HepG2 (cell line): ENCODE results near the gene SLC35B4. TPM values are rescaled to one million over a fixed set of nuclear protein-coding genes. Genes with fewer than 3 reads are reported as not detected.

Experiments
- ATAC-seq: fragments of 200-7000 bp; cut with Tn5 transposase; 3 replicates; pipeline ENCODE4 v1.9.1; 2020; ENCODE audit warnings: mild to moderate bottlenecking, moderate library complexity
- BruUV-seq: library from RNA; stranded (reverse); fragments of 400-500 nt; replicated peaks from 2 replicates; lab custom pipeline; 2021; lab: Mats Ljungman, UMichigan
- CTCF ChIA-PET: fragments of 300-600 bp; formaldehyde crosslinking; extraction: SDS; loops from one replicate; lab custom pipeline; 2021; ENCODE audit warnings: low total read pairs, inconsistent platforms, low intra/inter-chr PET ratio; lab: Yijun Ruan, JAX
- POLR2A ChIA-PET: fragments of 350-600 bp; sonication (Branson Sonifier 250); formaldehyde crosslinking; loops from one replicate; lab custom pipeline; 2020; ENCODE audit warnings: antibody characterized with exemption, inconsistent platforms; lab: Yijun Ruan, JAX
- DNase-seq: peaks from one replicate; pipeline ENCODE4 v3.0.0-alpha.2; 2015; ENCODE audit warnings: low spot score
- FAIRE-seq: peaks from 3 replicates; lab custom pipeline; 2011; peaks lifted over from hg19 to GRCh38; lab: Jason Lieb, UNC
- H2AFZ ChIP-seq: one replicate; pipeline ENCODE4 v1.6.1; 2011; ENCODE audit warnings: low read length, inconsistent platforms
- H3K27ac ChIP-seq: fragments of 300-600 bp; 3 replicates; pipeline ENCODE4 v1.8.0; 2011; ENCODE audit warnings: mixed run types, mild to moderate bottlenecking, mixed read lengths, low read length, inconsistent platforms; ENCODE audit not compliant: insufficient read depth; ENCODE audit errors: extremely low read length
- H3K27me3 ChIP-seq, 2 experiments: fragments of 200-600 bp in 1 of 2; 2 replicates in 1 of 2; 3 replicates in 1 of 2; pipeline versions ENCODE4 v1.6.0 to v1.8.0; 2011; ENCODE audit warnings: low read length in 2 of 2, mild to moderate bottlenecking in 2 of 2, moderate library complexity in 2 of 2, inconsistent platforms in 1 of 2; ENCODE audit not compliant: insufficient read depth in 2 of 2, control insufficient read depth in 1 of 2
- H3K36me3 ChIP-seq, 2 experiments: fragments of 200-600 bp in 1 of 2; replicated peaks in 1 of 2; 2 replicates in 1 of 2; 3 replicates in 1 of 2; pipeline versions ENCODE4 v1.5.1 to v1.8.0; 2011; ENCODE audit warnings: low read length in 2 of 2, inconsistent platforms in 1 of 2; ENCODE audit not compliant: insufficient read depth in 2 of 2, control insufficient read depth in 1 of 2
- H3K4me1 ChIP-seq: 2 replicates; pipeline ENCODE4 v1.5.1; 2012; ENCODE audit warnings: low read length, inconsistent platforms; ENCODE audit not compliant: insufficient read depth
- H3K4me2 ChIP-seq: 2 replicates; pipeline ENCODE4 v1.6.0; 2011; ENCODE audit warnings: low read depth, low read length, inconsistent platforms
- H3K4me3 ChIP-seq, 3 experiments: fragments of 200-600 bp in 1 of 3; sonication (generic), shearing (Covaris generic) in 1 of 3; replicated peaks in 1 of 3; 2 replicates each; pipeline ENCODE4 v1.5.1; 2011 to 2016; ENCODE audit warnings: low read length in 3 of 3, inconsistent platforms in 2 of 3, low read depth in 2 of 3, mild to moderate bottlenecking in 2 of 3, control low read depth in 1 of 3, mixed read lengths in 1 of 3; ENCODE audit not compliant: insufficient read depth in 1 of 3
- H3K79me2 ChIP-seq: one replicate; pipeline ENCODE4 v1.6.1; 2011; ENCODE audit warnings: low read length, inconsistent platforms; ENCODE audit not compliant: insufficient read depth
- H3K9ac ChIP-seq: 2 replicates; pipeline ENCODE4 v1.6.0; 2011; ENCODE audit warnings: mild to moderate bottlenecking, low read depth, low read length, inconsistent platforms; ENCODE audit not compliant: insufficient read depth
- H3K9me3 ChIP-seq: 2 replicates; pipeline ENCODE4 v1.5.1; 2012; ENCODE audit warnings: mild to moderate bottlenecking, low read length
- H4K20me1 ChIP-seq: 2 replicates; pipeline ENCODE4 v1.6.0; 2011; ENCODE audit warnings: inconsistent platforms, mild to moderate bottlenecking, low read length, moderate library complexity; ENCODE audit not compliant: insufficient read depth
- GLI4 ChIP-seq: sonication (generic); formaldehyde crosslinking; IDR thresholded peaks from 2 replicates; pipeline ENCODE4 v1.5.1; 2020; ENCODE audit warnings: missing genetic modification reagents, mild to moderate bottlenecking, moderate library complexity, borderline replicate concordance
- HES4 ChIP-seq: sonication (generic); formaldehyde crosslinking; IDR thresholded peaks from 2 replicates; pipeline ENCODE4 v1.9.0; 2021; ENCODE audit warnings: mild to moderate bottlenecking, missing genetic modification reagents, borderline replicate concordance
- IRX3 ChIP-seq: sonication (generic); formaldehyde crosslinking; IDR thresholded peaks from 2 replicates; pipeline ENCODE4 v1.8.1; 2023; ENCODE audit warnings: mild to moderate bottlenecking, low read depth, missing genetic modification reagents, borderline replicate concordance
- JUNB ChIP-seq: sonication (generic); formaldehyde crosslinking; IDR thresholded peaks from 2 replicates; pipeline ENCODE4 v1.8.0; 2022; ENCODE audit warnings: missing genetic modification reagents, mild to moderate bottlenecking, borderline replicate concordance
- KLF15 ChIP-seq: sonication (generic); formaldehyde crosslinking; IDR thresholded peaks from 2 replicates; pipeline ENCODE4 v1.8.1; 2023; ENCODE audit warnings: borderline replicate concordance, mild to moderate bottlenecking, inconsistent platforms, missing genetic modification reagents, mixed read lengths
- MAF1 ChIP-seq: sonication (generic); formaldehyde crosslinking; IDR thresholded peaks from 2 replicates; pipeline ENCODE4 v1.5.0; 2020; ENCODE audit warnings: missing genetic modification reagents, borderline replicate concordance
- NFYC ChIP-seq: IDR thresholded peaks from 2 replicates; pipeline ENCODE4 v1.6.1; 2016; ENCODE audit warnings: missing genetic modification reagents, missing compliant biosample characterization
- NONO ChIP-seq, 2 experiments: fragments of 450-650 bp in 1 of 2; sonication (generic) in 1 of 2; formaldehyde crosslinking in 1 of 2; IDR thresholded peaks in 1 of 2; conservative IDR thresholded peaks in 1 of 2; 2 replicates each; pipeline versions ENCODE4 v1.6.1 to v1.8.0; 2017 to 2022; ENCODE audit warnings: mild to moderate bottlenecking in 1 of 2, missing genetic modification reagents in 1 of 2, moderate library complexity in 1 of 2
- ZC3H4 ChIP-seq: sonication (generic); formaldehyde crosslinking; IDR thresholded peaks from 2 replicates; pipeline ENCODE4 v1.4.0; 2020; ENCODE audit warnings: missing genetic modification reagents, borderline replicate concordance
- WGBS: methylation state at CpG from one replicate; pipeline ENCODE4 v1.1.6; 2017; ENCODE audit warnings: low lambda C conversion rate; 5-methylcytosine and 5-hydroxymethylcytosine counted together
- in situ Hi-C: cut with HindIII; loops from 2 replicates; pipeline ENCODE4 v1.10.0; 2017; ENCODE audit warnings: low pct_unique_long_range_greater_than_20kb; ENCODE audit not compliant: extremely low pct_ligation_motif_present
- intact Hi-C: fragments of 100-400 bp; cut with micrococcal nuclease; formaldehyde crosslinking; loops from one replicate; pipeline ENCODE4 v1.10.0; 2022; ENCODE audit not compliant: unreplicated experiment
- polyA plus RNA-seq, 8 experiments: library from polyadenylated mRNA; depleted of rRNA in 3 of 8; stranded (reverse) in 7 of 8; unstranded in 1 of 8; fragments of >200 nt; fragmentation: Illumina TruSeq in 4 of 8; extraction: Trizol in 4 of 8; gene quantifications; 2 replicates each; pipeline versions ENCODE4 v1.2.1 to v1.2.3, GENCODE V29; 2011 to 2016; ENCODE audit warnings: low read depth in 4 of 8, missing spikeins in 1 of 8, mixed read lengths in 1 of 8; ENCODE audit not compliant: insufficient read depth in 1 of 8
- total RNA-seq, 5 experiments: library from RNA; depleted of rRNA; stranded (reverse); fragments of >200 nt; fragmentation: Illumina TruSeq; extraction: Trizol; gene quantifications; 2 replicates each; pipeline ENCODE4 v1.2.3, GENCODE V29; 2016; ENCODE audit warnings: low read depth in 1 of 5
- TF ChIP-seq, protein P1 (sequence below): sonication (generic); formaldehyde crosslinking; IDR thresholded peaks from 2 replicates; pipeline ENCODE4 v1.4.0; 2020; ENCODE audit warnings: missing genetic modification reagents, low read depth, mild to moderate bottlenecking, borderline replicate concordance
- TF ChIP-seq, protein P2 (sequence below): sonication (generic); formaldehyde crosslinking; IDR thresholded peaks from 2 replicates; pipeline ENCODE4 v1.8.0; 2022; ENCODE audit warnings: mild to moderate bottlenecking, missing genetic modification reagents; ENCODE audit not compliant: insufficient replicate concordance
- TF ChIP-seq, protein P3 (sequence below): sonication (generic); formaldehyde crosslinking; IDR thresholded peaks from 2 replicates; pipeline ENCODE4 v1.5.0; 2020; ENCODE audit warnings: missing genetic modification reagents
- TF ChIP-seq, protein P4 (sequence below): sonication (generic); formaldehyde crosslinking; IDR thresholded peaks from 2 replicates; pipeline ENCODE4 v1.8.0; 2022; ENCODE audit warnings: mild to moderate bottlenecking, missing genetic modification reagents

Gene SLC35B4
- total and polyA plus RNA-seq, 2 of the 13 experiments (the other 11 are each of a cell fraction or from before 2014, with no cell fraction given) = 17.1 to 17.8 TPM

DNA sequence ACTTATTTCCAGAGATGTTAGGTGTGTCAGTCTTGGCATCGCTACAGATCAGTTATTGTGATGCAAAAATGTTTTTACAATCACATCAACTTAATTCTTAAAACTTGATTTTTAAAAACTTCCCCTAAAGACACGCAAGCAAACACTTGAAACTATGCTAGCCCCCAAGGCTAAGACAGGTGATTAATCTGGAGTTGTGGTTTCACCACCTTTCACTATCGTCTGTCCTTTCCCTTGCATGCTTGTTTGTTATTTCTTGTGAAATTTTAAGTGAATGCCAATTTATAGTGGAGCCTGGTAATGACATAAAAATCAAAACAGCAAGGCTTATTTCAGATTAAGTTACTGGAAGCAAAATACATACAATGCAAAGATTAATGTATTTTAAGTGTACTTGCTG is 70.4 kb downstream of the SLC35B4 start (continued):
- TF ChIP-seq, protein P1, sequence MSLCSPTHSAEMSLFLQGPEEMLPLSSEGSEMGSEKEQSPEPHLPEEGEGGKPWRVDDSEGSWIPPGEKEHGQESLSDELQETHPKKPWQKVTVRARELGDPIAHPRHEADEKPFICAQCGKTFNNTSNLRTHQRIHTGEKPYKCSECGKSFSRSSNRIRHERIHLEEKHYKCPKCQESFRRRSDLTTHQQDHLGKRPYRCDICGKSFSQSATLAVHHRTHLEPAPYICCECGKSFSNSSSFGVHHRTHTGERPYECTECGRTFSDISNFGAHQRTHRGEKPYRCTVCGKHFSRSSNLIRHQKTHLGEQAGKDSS = no peak
- TF ChIP-seq IRX3 = no peak

DNA sequence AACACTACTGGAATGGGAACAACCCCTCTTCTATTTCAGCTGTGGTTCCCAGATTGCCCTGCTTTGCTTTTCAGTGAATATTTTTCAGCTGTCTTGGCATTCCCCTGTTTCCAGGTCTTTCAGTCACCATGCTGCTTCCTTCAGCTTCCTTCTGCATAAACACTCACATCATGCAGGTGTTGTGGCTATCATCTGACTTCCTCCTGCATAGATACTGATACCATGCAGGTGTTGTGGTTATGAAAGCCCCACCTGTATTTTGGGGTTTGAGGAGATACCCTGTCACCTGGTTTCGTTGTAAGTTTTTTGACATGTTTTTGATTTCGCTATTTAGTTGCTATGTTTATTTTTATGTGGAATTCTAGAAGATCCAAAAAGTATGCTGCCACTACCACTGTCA is 71.5 kb downstream of the SLC35B4 start:
- POLR2A ChIA-PET = no interaction called here

More for the DNA sequence above, 71.5 kb downstream of the SLC35B4 start:
- no peak overlapping the region for H3K27ac ChIP-seq
- peaks cover 0 to 8% of the 10 kb centered on the region in 2 experiments; a peak in 1 of 5 replicates for H3K27me3 ChIP-seq
- H3K4me2 ChIP-seq = no peak overlapping the region
- no peak overlapping the region for H3K4me3 ChIP-seq
- TF ChIP-seq NFYC (CRISPR knock-in tag) (no peak), GLI4 (CRISPR knock-in tag) (no peak), JUNB (CRISPR knock-in tag) (no peak), MAF1 (CRISPR knock-in tag) (no peak), KLF15 (CRISPR knock-in tag) (no peak), NONO (IDR thresholded peaks at IDR 0.05) (no peak), NONO (CRISPR knock-in tag; conservative IDR thresholded peaks at IDR 0.05) (no peak), HES4 (CRISPR knock-in tag) (no peak), ZC3H4 (CRISPR knock-in tag) (no peak)
- TF ChIP-seq, protein P2, sequence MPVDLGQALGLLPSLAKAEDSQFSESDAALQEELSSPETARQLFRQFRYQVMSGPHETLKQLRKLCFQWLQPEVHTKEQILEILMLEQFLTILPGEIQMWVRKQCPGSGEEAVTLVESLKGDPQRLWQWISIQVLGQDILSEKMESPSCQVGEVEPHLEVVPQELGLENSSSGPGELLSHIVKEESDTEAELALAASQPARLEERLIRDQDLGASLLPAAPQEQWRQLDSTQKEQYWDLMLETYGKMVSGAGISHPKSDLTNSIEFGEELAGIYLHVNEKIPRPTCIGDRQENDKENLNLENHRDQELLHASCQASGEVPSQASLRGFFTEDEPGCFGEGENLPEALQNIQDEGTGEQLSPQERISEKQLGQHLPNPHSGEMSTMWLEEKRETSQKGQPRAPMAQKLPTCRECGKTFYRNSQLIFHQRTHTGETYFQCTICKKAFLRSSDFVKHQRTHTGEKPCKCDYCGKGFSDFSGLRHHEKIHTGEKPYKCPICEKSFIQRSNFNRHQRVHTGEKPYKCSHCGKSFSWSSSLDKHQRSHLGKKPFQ (CRISPR knock-in tag) = no peak
- TF ChIP-seq, protein P3, sequence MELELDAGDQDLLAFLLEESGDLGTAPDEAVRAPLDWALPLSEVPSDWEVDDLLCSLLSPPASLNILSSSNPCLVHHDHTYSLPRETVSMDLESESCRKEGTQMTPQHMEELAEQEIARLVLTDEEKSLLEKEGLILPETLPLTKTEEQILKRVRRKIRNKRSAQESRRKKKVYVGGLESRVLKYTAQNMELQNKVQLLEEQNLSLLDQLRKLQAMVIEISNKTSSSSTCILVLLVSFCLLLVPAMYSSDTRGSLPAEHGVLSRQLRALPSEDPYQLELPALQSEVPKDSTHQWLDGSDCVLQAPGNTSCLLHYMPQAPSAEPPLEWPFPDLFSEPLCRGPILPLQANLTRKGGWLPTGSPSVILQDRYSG (CRISPR knock-in tag) = no peak
- TF ChIP-seq, protein P4, sequence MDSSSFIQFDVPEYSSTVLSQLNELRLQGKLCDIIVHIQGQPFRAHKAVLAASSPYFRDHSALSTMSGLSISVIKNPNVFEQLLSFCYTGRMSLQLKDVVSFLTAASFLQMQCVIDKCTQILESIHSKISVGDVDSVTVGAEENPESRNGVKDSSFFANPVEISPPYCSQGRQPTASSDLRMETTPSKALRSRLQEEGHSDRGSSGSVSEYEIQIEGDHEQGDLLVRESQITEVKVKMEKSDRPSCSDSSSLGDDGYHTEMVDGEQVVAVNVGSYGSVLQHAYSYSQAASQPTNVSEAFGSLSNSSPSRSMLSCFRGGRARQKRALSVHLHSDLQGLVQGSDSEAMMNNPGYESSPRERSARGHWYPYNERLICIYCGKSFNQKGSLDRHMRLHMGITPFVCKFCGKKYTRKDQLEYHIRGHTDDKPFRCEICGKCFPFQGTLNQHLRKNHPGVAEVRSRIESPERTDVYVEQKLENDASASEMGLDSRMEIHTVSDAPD (CRISPR knock-in tag) = no peak
- DNase-seq (no peak), ATAC-seq (no peak), FAIRE-seq (no peak)
- H3K9me3 ChIP-seq = no peaks in the 10 kb centered on the region
- in situ Hi-C loops (no loop called here), intact Hi-C loops (no loop called here)
- CTCF ChIA-PET = no interaction called here
- no peaks in the 10 kb centered on the region for H4K20me1 ChIP-seq
- no TSS peak for BruUV-seq
- H3K36me3 ChIP-seq = no peaks in the 10 kb centered on the region
- 3% methylated on average over 2 of the region's 2 CpGs for WGBS
- no peaks in the 10 kb centered on the region for H3K79me2 ChIP-seq
- H2AFZ ChIP-seq = no peak overlapping the region
- H3K4me1 ChIP-seq = no peaks in the 10 kb centered on the region
- H3K9ac ChIP-seq = no peak overlapping the region
